K562 (cell line): ENCODE measurements around the gene ZBTB22. TPM values are rescaled to one million over a fixed set of nuclear protein-coding genes. Genes with fewer than 3 reads are reported as not detected.

Source experiments
- ASH1L ChIP-seq: fragments of 450-650 bp; IDR thresholded peaks from 2 replicates; pipeline ENCODE4 v1.6.1; 2018; ENCODE audit warnings: borderline replicate concordance, mild to moderate bottlenecking, low read depth; ENCODE audit not compliant: partially characterized antibody
- BCL6 ChIP-seq: fragments of 250-450 bp; sonication (Bioruptor Pico); IDR thresholded peaks from 2 replicates; pipeline ENCODE4 v1.4.0; 2020
- C11orf30 ChIP-seq: fragments of 450-650 bp; IDR thresholded peaks from 2 replicates; pipeline ENCODE4 v1.6.1; 2016; ENCODE audit warnings: low read depth, mild to moderate bottlenecking
- CBX1 ChIP-seq: sonication (generic); IDR thresholded peaks from 2 replicates; pipeline ENCODE4 v1.6.1; 2016; ENCODE audit warnings: antibody characterized with exemption, low read depth, mild to moderate bottlenecking
- DPF2 ChIP-seq: fragments of 450-650 bp; IDR thresholded peaks from 2 replicates; pipeline ENCODE4 v1.6.1; 2016
- ELF1 ChIP-seq: fragments of 200-800 bp; sonication (Bioruptor generic); IDR thresholded peaks from 2 replicates; pipeline ENCODE4 v1.6.1; 2016; ENCODE audit warnings: missing genetic modification characterization, missing compliant biosample characterization
- ELF2 ChIP-seq: fragments of 250-450 bp; sonication (Bioruptor Pico); IDR thresholded peaks from 2 replicates; pipeline ENCODE4 v1.5.0; 2021; ENCODE audit warnings: mild to moderate bottlenecking
- FOXA3 ChIP-seq, 2 experiments: fragments of 450-650 bp in 1 of 2; sonication (generic) in 1 of 2; formaldehyde crosslinking; IDR thresholded peaks in 1 of 2; conservative IDR thresholded peaks in 1 of 2; 2 replicates each; pipeline versions ENCODE4 v1.4.0 to v1.8.0; 2020 to 2022; ENCODE audit warnings: mild to moderate bottlenecking in 2 of 2, missing genetic modification reagents in 1 of 2
- GTF2F1 ChIP-seq: IDR thresholded peaks from 2 replicates; pipeline ENCODE4 v1.6.1; 2011; ENCODE audit warnings: low read depth, low read length, improper control_type of control experiment
- HDAC2 ChIP-seq: fragments of 450-650 bp; IDR thresholded peaks from 2 replicates; pipeline ENCODE4 v1.6.1; 2016; ENCODE audit warnings: mild to moderate bottlenecking
- HNRNPK ChIP-seq: fragments of 200-400 bp; formaldehyde crosslinking; IDR thresholded peaks from one replicate; pipeline ENCODE4 v1.6.1; 2018; ENCODE audit warnings: mild to moderate bottlenecking, low read depth, low read length; ENCODE audit not compliant: poor library complexity, severe bottlenecking
- KDM5B ChIP-seq: fragments of 200-600 bp; sonication (generic); IDR thresholded peaks from 2 replicates; pipeline ENCODE4 v1.6.1; 2012; ENCODE audit warnings: low read depth, mild to moderate bottlenecking, moderate library complexity, low read length, control low read depth, inconsistent platforms; ENCODE audit not compliant: insufficient replicate concordance
- MAFF ChIP-seq: IDR thresholded peaks from 2 replicates; pipeline ENCODE4 v1.6.1; 2012; ENCODE audit warnings: low read length, improper control_type of control experiment
- MEIS2 ChIP-seq: fragments of 450-650 bp; IDR thresholded peaks from 2 replicates; pipeline ENCODE4 v1.6.1; 2014; ENCODE audit warnings: mild to moderate bottlenecking; ENCODE audit not compliant: partially characterized antibody
- MTA2 ChIP-seq: fragments of 450-650 bp; IDR thresholded peaks from 2 replicates; pipeline ENCODE4 v1.6.1; 2016; ENCODE audit warnings: low read depth
- NR1H2 ChIP-seq: sonication (generic); formaldehyde crosslinking; IDR thresholded peaks from 2 replicates; pipeline ENCODE4 v1.4.0; 2020; ENCODE audit warnings: mild to moderate bottlenecking, missing genetic modification reagents
- PPARD ChIP-seq: fragments of 250-450 bp; sonication (Bioruptor Pico); IDR thresholded peaks from 2 replicates; pipeline ENCODE4 v1.8.0; 2022; ENCODE audit warnings: inconsistent platforms, mild to moderate bottlenecking, moderate library complexity
- RBM15 ChIP-seq: fragments of 200-400 bp; formaldehyde crosslinking; IDR thresholded peaks from 2 replicates; pipeline ENCODE4 v1.6.1; 2018; ENCODE audit warnings: mild to moderate bottlenecking, low read length, moderate library complexity; ENCODE audit not compliant: insufficient read depth
- RFX7 ChIP-seq: fragments of 250-450 bp; sonication (Bioruptor Pico); IDR thresholded peaks from 2 replicates; pipeline ENCODE4 v1.5.1; 2021; ENCODE audit warnings: mild to moderate bottlenecking
- ZC3H4 ChIP-seq: sonication (generic); formaldehyde crosslinking; IDR thresholded peaks from 2 replicates; pipeline ENCODE4 v1.9.0; 2021; ENCODE audit warnings: missing genetic modification reagents, borderline replicate concordance
- polyA plus RNA-seq, 8 experiments: library from polyadenylated mRNA; depleted of rRNA in 4 of 8; stranded (reverse) in 5 of 8; unstranded in 3 of 8; fragments of >200 nt; fragmentation: Nextera tagmentation in 2 of 8; fragmentation: Illumina TruSeq in 1 of 8; extraction: Ambion mirVana in 2 of 8; extraction: Trizol in 1 of 8; gene quantifications; 2 replicates each; pipeline versions ENCODE4 v1.2.1 to v1.2.3, GENCODE V29; 2011 to 2014; ENCODE audit warnings: inconsistent platforms in 1 of 8, missing spikeins in 1 of 8
- total RNA-seq, 7 experiments: library from RNA; depleted of rRNA in 6 of 7; stranded (reverse); fragments of >200 nt in 6 of 7; fragmentation: Illumina TruSeq in 2 of 7; extraction: Trizol in 2 of 7; gene quantifications; 2 replicates each; pipeline versions ENCODE4 v1.2.1 to v1.2.3, GENCODE V29; 2011 to 2021; ENCODE audit warnings: low replicate concordance in 1 of 7
- TF ChIP-seq, protein P1 (sequence below): sonication (generic); formaldehyde crosslinking; IDR thresholded peaks from 2 replicates; pipeline ENCODE4 v1.9.0; 2022; ENCODE audit warnings: mild to moderate bottlenecking, missing genetic modification reagents
- TF ChIP-seq, protein P2 (sequence below): sonication (generic); formaldehyde crosslinking; IDR thresholded peaks from 2 replicates; pipeline ENCODE4 v1.8.0; 2023; ENCODE audit warnings: mild to moderate bottlenecking, missing genetic modification reagents
- TF ChIP-seq, protein P3 (sequence below): fragments of 450-650 bp; formaldehyde crosslinking; IDR thresholded peaks from 2 replicates; pipeline ENCODE4 v1.4.0; 2020; ENCODE audit warnings: mild to moderate bottlenecking

ZBTB22 gene
- total and polyA plus RNA-seq, 9 of the 15 experiments (the other 6 are each of a cell fraction or from before 2014, with no cell fraction given), result 0.21 to 11.9 (median 7.1) TPM

DNA sequence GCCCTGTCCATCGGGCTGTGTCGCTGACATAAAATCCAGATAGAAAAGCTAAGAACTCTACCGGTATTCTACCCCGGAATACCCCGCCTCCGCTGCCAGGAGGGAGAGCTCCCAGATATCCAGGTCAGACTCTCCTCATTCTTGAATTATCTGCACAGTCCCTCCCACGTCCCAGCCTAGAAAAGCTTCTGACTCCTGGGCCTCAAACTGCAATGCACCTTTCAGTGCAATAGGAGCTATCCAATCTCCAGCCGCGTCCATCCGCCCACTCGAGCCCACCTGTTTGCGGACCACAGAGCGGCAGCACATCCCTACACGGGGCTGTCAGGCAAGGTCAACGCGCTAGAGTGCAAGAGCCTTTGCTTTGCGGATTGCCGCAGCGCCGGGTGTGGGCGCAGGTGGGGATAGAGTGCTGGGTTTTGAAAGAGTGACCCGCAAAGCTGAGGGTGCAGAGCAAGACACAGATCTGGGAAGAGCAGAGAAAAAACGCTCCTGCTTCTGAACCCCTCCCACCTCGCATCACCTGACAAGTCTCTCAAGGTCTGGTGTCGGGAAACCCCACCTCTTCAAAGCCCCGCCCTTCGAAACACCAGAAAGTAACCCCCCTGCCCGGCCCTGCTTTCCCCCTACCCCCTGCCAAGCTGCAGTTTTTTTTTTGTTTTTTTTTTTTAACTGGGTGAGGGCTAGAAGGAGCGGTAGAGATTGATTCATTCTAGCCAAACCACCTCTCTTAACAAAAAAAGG lies 5.0 kb downstream of the ZBTB22 start (continued):
- TF ChIP-seq, protein P1, sequence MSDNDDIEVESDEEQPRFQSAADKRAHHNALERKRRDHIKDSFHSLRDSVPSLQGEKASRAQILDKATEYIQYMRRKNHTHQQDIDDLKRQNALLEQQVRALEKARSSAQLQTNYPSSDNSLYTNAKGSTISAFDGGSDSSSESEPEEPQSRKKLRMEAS, result peak; percentile 34; the same call in 1 of the 2 replicates
- no peak for TF ChIP-seq MTA2
- TF ChIP-seq ZC3H4 (CRISPR knock-in tag), result 0 out of 2 replicates have a peak, but pooled peaks have one; percentile 53
- no peak for TF ChIP-seq MAFF
- TF ChIP-seq DPF2, result 0 out of 2 replicates have a peak, but pooled peaks have one; percentile 21
- no peak for TF ChIP-seq RBM15
- TF ChIP-seq ELF2, result no peak
- no peak for TF ChIP-seq ELF1 (tag)
- peak; percentile 43; the same call in 1 of the 2 replicates for TF ChIP-seq HDAC2
- no peak for TF ChIP-seq C11orf30
- no peak for TF ChIP-seq BCL6 (CRISPR knock-in tag)
- peak; percentile 15 for TF ChIP-seq KDM5B
- TF ChIP-seq MEIS2, result peak; percentile 8
- TF ChIP-seq, protein P2, sequence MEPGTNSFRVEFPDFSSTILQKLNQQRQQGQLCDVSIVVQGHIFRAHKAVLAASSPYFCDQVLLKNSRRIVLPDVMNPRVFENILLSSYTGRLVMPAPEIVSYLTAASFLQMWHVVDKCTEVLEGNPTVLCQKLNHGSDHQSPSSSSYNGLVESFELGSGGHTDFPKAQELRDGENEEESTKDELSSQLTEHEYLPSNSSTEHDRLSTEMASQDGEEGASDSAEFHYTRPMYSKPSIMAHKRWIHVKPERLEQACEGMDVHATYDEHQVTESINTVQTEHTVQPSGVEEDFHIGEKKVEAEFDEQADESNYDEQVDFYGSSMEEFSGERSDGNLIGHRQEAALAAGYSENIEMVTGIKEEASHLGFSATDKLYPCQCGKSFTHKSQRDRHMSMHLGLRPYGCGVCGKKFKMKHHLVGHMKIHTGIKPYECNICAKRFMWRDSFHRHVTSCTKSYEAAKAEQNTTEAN (CRISPR knock-in tag), result no peak
- no peak for TF ChIP-seq HNRNPK
- TF ChIP-seq CBX1, result no peak
- TF ChIP-seq ASH1L, result no peak
- no peak for TF ChIP-seq NR1H2 (CRISPR knock-in tag)
- TF ChIP-seq RFX7, result no peak
- no peak for TF ChIP-seq PPARD (CRISPR knock-in tag)
- TF ChIP-seq GTF2F1, result no peak
- TF ChIP-seq, protein P3, sequence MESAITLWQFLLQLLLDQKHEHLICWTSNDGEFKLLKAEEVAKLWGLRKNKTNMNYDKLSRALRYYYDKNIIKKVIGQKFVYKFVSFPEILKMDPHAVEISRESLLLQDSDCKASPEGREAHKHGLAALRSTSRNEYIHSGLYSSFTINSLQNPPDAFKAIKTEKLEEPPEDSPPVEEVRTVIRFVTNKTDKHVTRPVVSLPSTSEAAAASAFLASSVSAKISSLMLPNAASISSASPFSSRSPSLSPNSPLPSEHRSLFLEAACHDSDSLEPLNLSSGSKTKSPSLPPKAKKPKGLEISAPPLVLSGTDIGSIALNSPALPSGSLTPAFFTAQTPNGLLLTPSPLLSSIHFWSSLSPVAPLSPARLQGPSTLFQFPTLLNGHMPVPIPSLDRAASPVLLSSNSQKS (CRISPR knock-in tag), result no peak
- TF ChIP-seq FOXA3 (CRISPR knock-in tag; conservative IDR thresholded peaks at IDR 0.05 in 1 of 2, IDR thresholded peaks at IDR 0.05 in 1 of 2), result no peak
